Right lobe of liver (tissue), 4 donors: ENCODE data around the gene RCAN1.

ENCODE experiments used
- CTCF ChIP-seq, 4 donors: fragments of 200-600 bp in 3 of 4; fragments of 450-650 bp in 1 of 4; IDR thresholded peaks; one replicate each; pipeline versions ENCODE4 v1.5.1 to v1.8.0; 2016 to 2022; ENCODE audit warnings: antibody characterized with exemption in 4 of 4, mild to moderate bottlenecking in 2 of 4
- POLR2A ChIP-seq: fragments of 450-650 bp; IDR thresholded peaks from one replicate; pipeline ENCODE4 v1.6.1; 2017; ENCODE audit warnings: antibody characterized with exemption, mild to moderate bottlenecking
- donor health status: DM: no; HTN: no; CAD: no.
- donor health status: DM: no; HTN: no; CAD: no.
- donor health status: DM: no; HTN: yes; CAD: no.

GRCh38 chr21:34536820-34537219 is 78.1 kb downstream of the RCAN1 start:
- TF ChIP-seq POLR2A, result no peak
- no peak for TF ChIP-seq CTCF (IDR thresholded peaks at IDR 0.05)
